Hindlimb muscle (tissue), 1 donor: ENCODE data around the gene HTR1D. TPM values are rescaled to one million over a fixed set of nuclear protein-coding genes. Genes with fewer than 3 reads are reported as not detected.

Experiments
- DNase-seq: peaks from one replicate; pipeline ENCODE4 v3.0.0-alpha.2; 2013
- polyA plus RNA-seq: library from polyadenylated mRNA; unstranded; fragments of 120-200 nt; gene quantifications from one replicate; pipeline ENCODE4 v1.2.1, GENCODE V29; 2013; ENCODE audit not compliant: insufficient read length

The HTR1D gene
- polyA plus RNA-seq, 1 donor: 0.09 TPM

GRCh38 chr1:23150125-23150524, 67.2 kb downstream of the HTR1D start:
- no peak for DNase-seq

DNA sequence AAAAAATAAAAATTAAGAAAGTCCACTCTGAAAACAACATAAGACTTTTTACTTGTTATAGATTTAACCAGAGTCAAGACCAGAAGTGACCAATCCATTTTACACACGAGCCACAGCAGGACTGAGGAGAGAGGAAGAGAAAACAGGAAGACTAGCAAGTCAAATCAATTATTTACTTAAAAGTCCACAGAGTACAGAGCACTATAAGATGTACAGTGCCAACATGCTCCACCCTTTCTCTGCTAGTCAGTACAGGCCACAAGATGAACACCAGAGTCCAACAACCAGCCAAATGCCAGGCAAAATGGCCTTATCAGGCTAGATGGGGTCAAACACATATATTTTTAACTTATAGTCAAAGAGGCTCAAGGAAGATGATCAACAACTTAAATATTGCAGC, 68.2 kb downstream of the HTR1D start:
- no peak for DNase-seq

- no peak for DNase-seq
Measured at GRCh38 chr1:23148084-23148483, 69.2 kb downstream of the HTR1D start.

Other genes starting within 250 kb of the HTR1D start
- not detected for gene LACTBL1, start 244.6 kb downstream of the HTR1D start, polyA plus RNA-seq
- gene TEX46, start 201.7 kb downstream of the HTR1D start, polyA plus RNA-seq: not detected
- 74.3 TPM for gene KDM1A, start 198.0 kb downstream of the HTR1D start, polyA plus RNA-seq
- gene LUZP1, start 48.6 kb downstream of the HTR1D start, polyA plus RNA-seq: 14.0 TPM
- 125 TPM for gene HNRNPR, start 126.8 kb upstream of the HTR1D start, polyA plus RNA-seq
- 38.5 TPM for gene ZNF436, start 152.3 kb upstream of the HTR1D start, polyA plus RNA-seq
- 430 TPM for gene TCEA3, start 207.2 kb upstream of the HTR1D start, polyA plus RNA-seq